Fibroblast of skin of right quadriceps (primary cell): ENCODE results near the gene AGPAT2.

Experiments used
- DNase-seq: peaks from one replicate; pipeline ENCODE4 v3.0.0-alpha.2; 2013

AGPAT2 gene

DNA sequence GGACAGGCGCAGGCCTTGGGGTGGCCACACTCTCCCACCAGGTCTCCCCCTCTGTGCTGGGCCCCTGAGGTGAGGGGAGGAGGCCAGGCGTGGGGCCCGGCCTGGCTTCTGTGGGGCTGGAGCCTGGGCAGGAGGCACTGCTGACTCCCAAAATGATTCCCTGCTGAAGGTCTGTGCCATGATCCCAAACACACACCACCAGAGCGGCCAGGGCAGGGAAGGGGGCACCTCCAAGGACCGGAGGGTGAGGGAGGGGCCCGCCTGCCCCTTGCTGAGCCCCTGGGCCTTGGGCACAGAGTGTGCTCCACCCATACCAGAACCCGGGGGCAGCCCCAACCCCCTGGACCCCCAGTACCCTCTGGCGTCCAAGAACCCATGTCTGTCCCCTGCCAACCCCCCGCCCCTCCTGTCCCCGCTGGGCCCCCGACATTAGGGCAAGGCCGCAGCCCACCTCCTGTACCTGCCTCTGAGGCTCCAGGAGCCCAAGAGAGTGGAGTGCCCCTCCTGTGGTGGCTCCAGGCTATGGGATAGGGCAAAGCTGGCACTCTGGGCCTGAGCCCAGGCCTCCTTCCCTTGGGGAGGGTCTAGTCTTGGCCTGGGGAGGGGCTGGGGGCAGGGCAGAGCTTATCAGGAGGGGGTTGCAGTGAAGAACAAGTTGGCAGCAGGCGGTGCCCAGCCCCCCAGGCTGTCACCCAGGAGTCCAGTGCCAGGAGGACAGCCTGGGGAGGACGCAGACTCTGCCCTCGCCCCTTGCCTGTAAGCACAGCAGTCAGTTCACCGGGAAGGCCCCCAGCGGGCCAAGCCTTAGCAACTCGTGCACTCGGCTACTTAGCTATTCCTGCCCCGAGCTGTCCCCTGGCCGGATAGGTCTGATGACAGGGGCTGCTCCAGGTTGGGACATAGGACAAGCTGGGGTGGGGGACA is 27.1 kb downstream of the AGPAT2 start:
- DNase-seq: no peak

- no peak for DNase-seq
These were observed 28.3 kb downstream of the AGPAT2 start for GRCh38 chr9:136658849-136659535.

GRCh38 chr9:136657974-136658848 is 29.0 kb downstream of the AGPAT2 start:
- DNase-seq: no peak

- no peak for DNase-seq
These were observed 30.3 kb downstream of the AGPAT2 start for GRCh38 chr9:136656795-136657611.

GRCh38 chr9:136656183-136656738 is 31.0 kb downstream of the AGPAT2 start:
- no peak for DNase-seq

DNA sequence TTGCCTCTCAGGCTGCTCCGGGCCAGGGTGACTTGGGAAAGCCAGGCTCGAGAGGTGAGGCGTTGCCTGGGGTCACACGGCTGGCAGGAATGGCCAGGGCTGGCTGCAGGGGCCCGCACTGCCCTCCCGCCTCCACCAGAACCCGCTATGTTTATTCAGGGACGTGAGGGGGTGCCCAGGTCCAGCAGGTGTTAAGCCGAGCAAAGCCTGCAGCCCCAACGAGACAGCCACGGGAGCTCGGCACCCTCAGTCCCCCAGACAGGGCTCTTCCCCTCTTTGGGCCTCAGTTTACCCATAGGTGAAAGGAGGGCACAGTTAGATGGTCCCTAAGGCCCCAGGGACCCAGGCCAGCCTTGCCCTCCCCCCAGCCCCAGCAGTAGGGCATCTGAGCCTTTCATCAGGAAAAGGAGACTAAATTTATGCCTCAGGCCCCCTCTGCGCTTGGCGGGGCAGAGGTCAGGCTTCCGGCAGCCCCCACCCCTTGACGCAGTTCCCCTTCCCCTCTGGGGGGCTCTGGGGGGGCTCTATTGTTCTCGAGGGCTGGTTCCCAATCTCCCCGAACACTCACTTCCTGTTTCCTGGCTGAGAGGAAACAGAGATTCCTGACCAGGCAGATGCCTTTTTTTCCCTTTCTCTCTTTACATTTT is 31.6 kb downstream of the AGPAT2 start:
- DNase-seq: no peak

GRCh38 chr9:136654820-136655535 is 32.3 kb downstream of the AGPAT2 start:
- DNase-seq: no peak

- no peak for DNase-seq
These were observed 33.8 kb downstream of the AGPAT2 start for GRCh38 chr9:136653323-136654079.

- no peak for DNase-seq
These were observed 35.4 kb downstream of the AGPAT2 start for GRCh38 chr9:136651860-136652259.

- no peak for DNase-seq
These were observed 36.6 kb downstream of the AGPAT2 start for GRCh38 chr9:136650648-136651047.

GRCh38 chr9:136650021-136650420 is 37.2 kb downstream of the AGPAT2 start:
- DNase-seq: no peak

GRCh38 chr9:136648751-136649150 is 38.5 kb downstream of the AGPAT2 start:
- no peak for DNase-seq

DNA sequence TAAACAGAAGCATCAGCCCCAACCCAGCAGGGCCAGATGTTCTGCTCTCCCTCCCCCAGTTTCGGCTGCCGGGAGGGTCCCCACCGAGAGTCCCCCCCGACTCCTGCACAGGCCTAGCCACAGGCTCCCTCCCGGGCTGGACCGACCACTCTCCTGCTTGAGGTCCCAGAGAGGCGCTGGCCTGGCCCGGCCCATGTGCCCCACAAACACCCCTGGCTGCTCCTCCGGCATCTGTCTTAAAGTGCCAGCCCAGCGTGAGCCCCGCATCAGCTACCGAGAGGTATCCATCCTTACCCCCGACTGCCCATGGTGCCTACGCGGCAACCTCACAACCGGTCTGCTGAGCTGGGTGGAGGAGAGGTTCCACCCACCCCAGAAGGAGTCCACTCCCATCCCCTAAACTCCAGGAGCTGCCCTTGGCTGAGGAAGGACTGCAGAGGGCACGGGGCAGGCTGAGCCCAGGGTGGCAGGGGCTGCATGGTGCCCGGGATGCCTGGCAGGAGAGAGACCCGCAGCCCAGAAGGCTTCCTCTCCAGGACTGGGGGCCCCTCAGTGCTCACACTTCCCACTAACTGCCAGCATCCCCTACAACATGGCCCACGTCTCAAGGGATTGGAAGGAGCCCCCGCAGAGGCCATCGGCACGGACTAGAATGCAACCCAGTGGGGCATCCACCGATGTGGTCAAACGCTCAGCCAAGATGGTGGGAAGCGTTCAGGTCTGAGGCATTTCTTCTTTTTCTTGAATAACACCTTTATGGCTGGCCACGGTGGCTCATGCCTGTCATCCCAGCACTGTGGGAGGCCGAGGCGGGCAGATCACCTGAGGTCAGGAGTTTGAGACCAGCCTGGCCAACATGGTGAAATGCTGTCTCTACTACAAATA is 40.2 kb downstream of the AGPAT2 start:
- no peak for DNase-seq

DNA sequence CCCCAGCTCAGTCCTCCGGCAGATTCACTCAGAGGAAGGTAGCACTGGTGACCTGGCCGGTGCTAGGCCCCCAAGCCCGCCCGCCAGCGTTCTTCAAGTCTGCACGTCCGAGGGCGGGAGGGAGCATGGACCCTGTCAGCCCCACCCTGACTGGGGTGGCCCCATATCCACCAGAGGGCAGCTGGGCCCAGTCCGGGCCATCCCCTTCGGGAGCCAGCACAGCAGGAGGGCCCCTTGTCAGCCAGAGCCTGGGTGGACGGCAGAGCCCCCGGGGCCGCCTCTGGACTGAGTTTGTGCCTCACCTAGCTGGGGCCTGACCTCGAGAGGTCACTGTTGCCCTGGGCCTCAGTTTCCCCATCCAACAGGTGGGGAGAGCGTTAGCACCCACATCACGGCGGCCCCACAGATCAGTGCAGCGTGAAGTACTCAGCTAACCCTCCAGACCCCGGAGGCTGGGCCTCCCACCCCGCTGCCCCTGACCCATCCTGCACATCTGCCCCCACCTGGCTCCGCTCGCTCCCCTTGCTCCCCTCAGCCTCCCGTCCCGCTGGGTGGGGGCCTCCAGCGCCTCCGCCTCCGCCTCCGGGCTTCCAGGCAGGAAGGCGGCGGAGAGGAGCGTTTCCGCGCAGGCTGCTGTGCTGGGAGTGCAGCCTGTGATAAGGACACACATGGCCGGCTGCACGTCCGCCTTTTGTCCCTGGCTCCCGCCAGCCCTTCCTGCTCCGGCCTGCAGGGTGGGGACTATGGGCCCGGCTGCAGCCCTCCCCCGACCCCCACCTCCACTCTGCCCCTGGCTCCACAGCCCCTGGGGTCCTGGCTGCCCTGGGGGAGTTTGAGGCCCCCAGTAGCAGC is 41.1 kb downstream of the AGPAT2 start:
- DNase-seq: peak; percentile 19

DNA sequence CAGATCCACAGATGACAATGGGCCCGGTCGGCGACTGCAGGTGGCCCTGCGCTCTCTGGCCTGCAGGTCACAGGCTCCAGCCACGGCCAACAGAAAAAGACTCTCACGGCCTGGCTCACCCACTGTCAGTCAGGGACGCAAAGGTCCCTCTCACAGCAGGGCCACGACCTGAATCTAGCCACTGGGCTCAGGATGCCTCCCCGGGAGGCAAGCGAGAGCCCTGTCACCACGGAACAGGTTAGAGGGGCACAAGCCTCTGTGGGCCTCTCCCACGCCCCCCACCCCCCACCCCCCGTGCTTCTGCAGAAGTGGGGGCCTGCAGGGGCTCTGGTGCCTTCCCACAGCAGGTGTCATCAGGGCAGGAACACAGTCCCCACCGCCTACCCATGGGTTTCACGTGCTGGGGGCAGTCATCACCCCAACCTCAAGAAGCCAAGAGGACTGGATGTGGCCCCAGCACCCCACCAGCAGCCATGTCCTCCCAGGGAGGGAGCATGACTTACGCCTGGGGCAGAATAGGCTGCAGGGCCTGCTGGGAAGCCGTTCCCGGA is 41.8 kb downstream of the AGPAT2 start:
- no peak for DNase-seq

GRCh38 chr9:136644593-136645351 is 42.5 kb downstream of the AGPAT2 start:
- DNase-seq: no peak

DNA sequence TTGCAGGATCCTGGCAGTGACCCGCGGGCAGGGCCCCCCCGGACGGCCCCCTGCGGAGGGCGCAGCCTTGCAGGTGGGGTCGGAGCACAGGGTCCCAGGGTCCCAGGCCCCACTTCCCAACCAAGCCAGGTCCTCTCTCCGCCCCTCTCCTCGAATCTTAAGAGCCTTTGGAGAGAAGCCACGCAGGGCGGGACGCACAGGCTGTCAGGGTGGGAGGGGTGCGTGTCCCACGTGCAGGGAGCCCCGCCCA is 43.0 kb downstream of the AGPAT2 start:
- DNase-seq: peak; percentile 39
